D721Med (cell line): ENCODE results near the gene HDAC10.

ENCODE experiments used
- DNase-seq: peaks from one replicate; pipeline ENCODE4 v3.0.0; 2011; ENCODE audit warnings: low spot score; ENCODE audit not compliant: insufficient read length
- FAIRE-seq: peaks from 2 replicates; lab custom pipeline; 2011; peaks lifted over from hg19 to GRCh38; lab: Jason Lieb, UNC
- TF ChIP-seq, protein P1 (sequence below): IDR thresholded peaks from 2 replicates; pipeline ENCODE4 v1.5.1; 2012; ENCODE audit warnings: mild to moderate bottlenecking, control low read depth; ENCODE audit not compliant: insufficient read depth; ENCODE audit errors: missing control alignments

HDAC10 gene

DNA sequence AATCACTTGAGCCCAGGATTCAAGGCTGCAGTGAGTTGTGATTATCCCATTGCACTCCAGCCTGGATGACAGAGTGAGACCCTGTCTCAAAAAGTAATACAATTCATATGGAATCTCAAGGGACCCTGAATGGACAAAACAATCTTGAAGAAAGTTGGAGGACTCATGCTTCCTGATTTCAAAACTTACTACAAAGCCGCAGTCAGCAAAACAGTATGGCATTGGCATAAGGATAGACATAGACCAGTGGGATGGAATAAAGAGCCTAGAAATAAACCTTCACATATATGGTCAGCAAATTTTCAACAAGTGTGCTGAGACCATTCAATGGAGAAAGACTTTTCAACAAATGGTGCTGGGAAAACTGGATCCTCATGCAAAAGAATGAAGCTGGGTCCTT lies 47.8 kb downstream of the HDAC10 start:
- DNase-seq (no peak), FAIRE-seq (no peak)
- TF ChIP-seq, protein P1, sequence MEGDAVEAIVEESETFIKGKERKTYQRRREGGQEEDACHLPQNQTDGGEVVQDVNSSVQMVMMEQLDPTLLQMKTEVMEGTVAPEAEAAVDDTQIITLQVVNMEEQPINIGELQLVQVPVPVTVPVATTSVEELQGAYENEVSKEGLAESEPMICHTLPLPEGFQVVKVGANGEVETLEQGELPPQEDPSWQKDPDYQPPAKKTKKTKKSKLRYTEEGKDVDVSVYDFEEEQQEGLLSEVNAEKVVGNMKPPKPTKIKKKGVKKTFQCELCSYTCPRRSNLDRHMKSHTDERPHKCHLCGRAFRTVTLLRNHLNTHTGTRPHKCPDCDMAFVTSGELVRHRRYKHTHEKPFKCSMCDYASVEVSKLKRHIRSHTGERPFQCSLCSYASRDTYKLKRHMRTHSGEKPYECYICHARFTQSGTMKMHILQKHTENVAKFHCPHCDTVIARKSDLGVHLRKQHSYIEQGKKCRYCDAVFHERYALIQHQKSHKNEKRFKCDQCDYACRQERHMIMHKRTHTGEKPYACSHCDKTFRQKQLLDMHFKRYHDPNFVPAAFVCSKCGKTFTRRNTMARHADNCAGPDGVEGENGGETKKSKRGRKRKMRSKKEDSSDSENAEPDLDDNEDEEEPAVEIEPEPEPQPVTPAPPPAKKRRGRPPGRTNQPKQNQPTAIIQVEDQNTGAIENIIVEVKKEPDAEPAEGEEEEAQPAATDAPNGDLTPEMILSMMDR, result no peak

DNA sequence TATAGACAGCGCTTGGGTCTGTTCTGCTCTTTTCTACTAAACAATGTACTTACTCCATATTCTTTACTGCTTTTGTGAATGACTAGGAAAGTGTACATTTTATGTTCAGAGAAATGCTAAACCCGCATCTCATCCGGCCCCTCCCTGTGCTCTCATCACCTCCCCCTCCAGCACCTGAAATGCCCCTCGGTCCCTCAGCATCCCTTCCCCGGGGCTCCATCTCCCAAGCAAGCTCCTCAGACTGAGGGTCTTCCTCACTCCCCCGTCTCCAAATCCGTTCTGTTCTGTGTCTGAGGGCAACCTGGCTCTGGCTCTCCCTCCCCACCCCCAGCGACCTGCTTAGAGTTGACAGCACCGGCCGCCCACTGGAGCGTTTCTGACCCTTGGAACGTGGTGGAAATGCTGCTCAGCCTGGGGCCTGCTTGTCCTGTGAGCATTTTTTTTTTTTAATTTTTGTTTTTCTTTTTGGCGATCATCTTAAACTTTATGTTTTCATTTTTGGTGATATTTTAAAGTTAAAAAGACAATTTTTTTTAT lies 48.9 kb downstream of the HDAC10 start:
- DNase-seq (no peak), FAIRE-seq (no peak)

DNA sequence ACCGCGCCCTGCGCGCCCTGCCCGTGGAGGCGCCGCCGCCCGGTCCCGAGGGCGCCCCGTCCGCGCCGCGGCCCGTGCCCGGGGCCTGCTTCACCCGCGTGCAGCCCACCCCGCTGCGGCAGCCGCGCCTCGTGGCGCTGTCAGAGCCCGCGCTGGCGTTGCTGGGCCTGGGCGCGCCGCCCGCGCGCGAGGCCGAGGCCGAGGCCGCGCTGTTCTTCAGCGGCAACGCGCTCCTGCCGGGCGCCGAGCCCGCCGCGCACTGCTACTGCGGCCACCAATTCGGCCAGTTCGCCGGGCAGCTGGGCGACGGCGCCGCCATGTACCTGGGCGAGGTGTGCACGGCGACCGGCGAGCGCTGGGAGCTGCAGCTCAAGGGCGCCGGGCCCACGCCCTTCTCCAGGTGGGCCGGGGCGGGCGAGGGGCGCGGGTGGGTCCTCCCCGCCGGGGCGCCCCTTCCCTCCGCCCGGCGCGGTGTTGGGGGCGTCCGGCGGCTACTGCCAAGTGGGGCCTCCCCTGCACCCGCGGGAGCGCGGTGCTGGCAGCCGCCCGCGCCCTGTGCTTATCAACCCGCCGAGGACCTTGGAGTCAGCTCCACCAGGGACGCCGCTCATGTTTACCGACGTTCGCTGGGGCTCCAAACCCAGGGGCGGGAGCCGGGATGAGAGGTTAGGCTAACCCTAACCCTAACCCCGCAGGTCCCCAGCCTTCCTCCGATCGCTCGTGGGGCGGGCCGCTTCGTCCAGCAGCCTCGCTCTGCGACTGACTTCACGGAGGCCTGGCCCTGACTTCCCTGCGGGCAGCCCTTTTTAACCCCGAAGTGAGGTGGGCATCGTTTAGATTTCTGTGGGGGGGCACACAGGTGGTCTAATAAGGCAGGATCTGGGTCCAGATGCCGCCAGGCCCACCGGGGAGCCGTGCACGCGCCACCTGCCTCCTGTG lies 49.6 kb downstream of the HDAC10 start:
- FAIRE-seq, result no peak

More for the DNA sequence above, 48.9 kb downstream of the HDAC10 start:
- TF ChIP-seq, protein P1, result no peak

DNA sequence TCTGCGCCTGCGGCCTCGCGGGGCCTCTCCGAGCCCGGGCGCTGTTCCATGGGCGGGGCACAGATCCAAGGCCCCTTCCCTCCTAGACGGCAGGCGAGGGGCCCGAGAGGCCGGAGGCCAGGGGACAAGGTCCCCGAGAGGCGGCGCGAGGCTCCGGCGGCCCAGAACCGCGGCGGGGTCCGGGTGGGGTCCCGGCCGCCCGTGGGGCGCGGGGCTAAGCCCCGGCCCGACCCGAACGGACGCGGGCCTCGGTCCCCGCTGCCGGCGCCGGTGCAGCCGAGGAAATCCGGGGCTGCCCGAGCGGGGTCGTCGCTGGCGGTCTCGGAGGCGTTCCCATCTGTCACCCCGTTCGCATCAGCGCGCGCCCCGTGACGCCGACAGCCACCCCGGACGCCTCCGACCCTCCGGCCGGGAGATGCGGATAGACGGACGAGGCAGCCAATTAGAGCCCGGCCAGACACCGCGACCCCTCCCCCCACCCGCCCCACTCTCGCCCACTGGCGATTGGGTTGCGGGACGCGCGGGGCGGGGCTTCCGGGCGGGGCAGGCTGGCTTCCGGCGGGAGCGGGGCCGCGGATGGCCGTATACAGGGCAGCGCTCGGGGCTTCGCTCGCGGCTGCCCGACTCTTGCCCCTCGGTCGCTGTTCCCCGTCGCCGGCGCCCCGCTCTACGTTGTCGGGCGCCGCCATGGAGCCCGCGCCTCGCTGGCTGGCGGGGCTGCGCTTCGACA lies 50.4 kb downstream of the HDAC10 start, which contains the start of gene SELENOO:
SELENOO (plus strand) TSS at position 551 of the 730 bp plus-strand sequence; CDS start at position 577, 26 bp downstream.
- DNase-seq, result peak; percentile 81

More for the DNA sequence above, 49.6 kb downstream of the HDAC10 start:
- TF ChIP-seq, protein P1, result no peak
- DNase-seq, result no peak

DNA sequence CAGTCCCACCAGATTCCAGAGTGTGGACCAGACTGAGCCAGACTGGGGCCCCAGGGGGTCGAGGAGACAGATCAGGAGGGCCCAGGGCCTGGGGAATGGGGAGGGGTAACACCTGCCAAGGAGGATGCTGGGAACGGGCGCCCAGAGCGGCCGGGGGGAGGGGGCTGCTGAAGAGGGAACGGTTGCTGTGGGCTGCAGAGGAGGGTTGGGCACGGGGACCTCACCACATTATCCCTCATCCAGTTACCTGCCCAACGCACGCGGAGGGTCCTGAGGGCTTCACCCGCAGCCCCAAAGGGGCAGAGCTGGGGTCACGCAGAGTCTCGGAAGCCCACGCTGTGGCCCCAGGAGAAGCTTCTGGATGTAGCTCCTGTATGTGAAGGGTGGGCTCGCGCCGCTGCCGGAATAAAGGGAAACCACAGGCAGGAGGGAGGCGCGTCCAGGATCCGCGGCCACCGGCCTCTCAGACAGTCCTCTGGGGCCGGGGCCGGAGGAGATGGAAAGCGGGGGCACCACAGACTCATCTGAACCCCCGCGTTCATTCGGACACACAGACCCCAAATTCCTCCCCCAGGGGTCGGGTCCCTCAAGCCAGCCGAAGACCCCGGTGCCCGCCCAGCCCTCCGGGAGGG lies 51.1 kb downstream of the HDAC10 start:
- FAIRE-seq (no peak), DNase-seq (no peak)

More for the DNA sequence above, 50.4 kb downstream of the HDAC10 start, which contains the start of gene SELENOO:
- TF ChIP-seq, protein P1, result no peak
- FAIRE-seq, result no peak

DNA sequence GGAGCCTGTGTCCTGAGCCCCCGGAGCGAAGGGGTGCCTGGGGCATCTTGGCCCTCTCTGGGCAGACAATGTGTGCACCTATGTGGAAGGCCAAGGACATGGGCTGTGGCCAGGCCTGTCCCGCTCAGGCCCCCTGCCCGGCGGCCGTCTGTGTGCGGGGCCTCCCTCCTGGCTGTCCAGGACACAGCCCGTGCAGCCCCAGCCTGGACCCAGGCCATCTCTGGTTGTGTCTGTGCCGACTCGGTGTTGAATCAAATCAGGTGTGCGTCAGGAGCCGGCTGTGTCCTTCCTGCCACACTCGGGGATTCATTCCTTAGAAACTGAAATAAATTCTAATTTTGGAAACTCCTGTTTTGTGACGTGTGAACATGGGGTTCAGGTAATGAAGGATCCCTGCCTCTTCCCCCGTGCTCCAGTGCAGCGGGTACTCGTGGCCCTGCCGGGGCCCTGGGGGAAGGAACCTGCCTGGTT lies 51.8 kb downstream of the HDAC10 start:
- DNase-seq (no peak), FAIRE-seq (no peak)
- TF ChIP-seq, protein P1, result no peak

More for the DNA sequence above, 51.1 kb downstream of the HDAC10 start:
- TF ChIP-seq, protein P1, result no peak
